HepG2 (cell line): ENCODE measurements around the gene PTPN2. TPM values are rescaled to one million over a fixed set of nuclear protein-coding genes. Genes with fewer than 3 reads are reported as not detected.

Experiments used
- AKAP8 ChIP-seq: sonication (generic); formaldehyde crosslinking; IDR thresholded peaks from 2 replicates; pipeline ENCODE4 v1.5.1; 2020; ENCODE audit warnings: mild to moderate bottlenecking, missing genetic modification reagents
- EP300 ChIP-seq, 3 experiments: sonication (generic) in 1 of 3; formaldehyde crosslinking in 1 of 3; IDR thresholded peaks; 2 replicates each; pipeline versions ENCODE4 v1.5.1 to v1.6.1; 2011 to 2020; ENCODE audit warnings: low read depth in 2 of 3, low read length in 2 of 3, borderline replicate concordance in 1 of 3, improper control_type of control experiment in 1 of 3, mild to moderate bottlenecking in 1 of 3, missing genetic modification reagents in 1 of 3, moderate library complexity in 1 of 3
- KAT8 ChIP-seq: IDR thresholded peaks from 2 replicates; pipeline ENCODE4 v1.6.1; 2016; ENCODE audit warnings: missing genetic modification reagents, missing compliant biosample characterization
- MEF2D ChIP-seq: sonication (generic); formaldehyde crosslinking; IDR thresholded peaks from 2 replicates; pipeline ENCODE4 v1.5.1; 2020; ENCODE audit warnings: mild to moderate bottlenecking, missing genetic modification reagents
- NR2C2 ChIP-seq: sonication (generic); formaldehyde crosslinking; IDR thresholded peaks from 2 replicates; pipeline ENCODE4 v1.4.0; 2020; ENCODE audit warnings: missing genetic modification reagents, mild to moderate bottlenecking, moderate library complexity, borderline replicate concordance
- ZNF446 ChIP-seq: sonication (generic); formaldehyde crosslinking; IDR thresholded peaks from 2 replicates; pipeline ENCODE4 v1.5.0; 2020; ENCODE audit warnings: mild to moderate bottlenecking, missing genetic modification reagents
- ZNF567 ChIP-seq: sonication (generic); formaldehyde crosslinking; IDR thresholded peaks from 2 replicates; pipeline ENCODE4 v1.8.1; 2023; ENCODE audit warnings: mild to moderate bottlenecking, missing genetic modification reagents, borderline replicate concordance
- polyA plus RNA-seq, 8 experiments: library from polyadenylated mRNA; depleted of rRNA in 3 of 8; stranded (reverse) in 7 of 8; unstranded in 1 of 8; fragments of >200 nt; fragmentation: Illumina TruSeq in 4 of 8; extraction: Trizol in 4 of 8; gene quantifications; 2 replicates each; pipeline versions ENCODE4 v1.2.1 to v1.2.3, GENCODE V29; 2011 to 2016; ENCODE audit warnings: low read depth in 4 of 8, missing spikeins in 1 of 8, mixed read lengths in 1 of 8; ENCODE audit not compliant: insufficient read depth in 1 of 8
- total RNA-seq, 5 experiments: library from RNA; depleted of rRNA; stranded (reverse); fragments of >200 nt; fragmentation: Illumina TruSeq; extraction: Trizol; gene quantifications; 2 replicates each; pipeline ENCODE4 v1.2.3, GENCODE V29; 2016; ENCODE audit warnings: low read depth in 1 of 5
- TF ChIP-seq, protein P1 (sequence below): sonication (generic); formaldehyde crosslinking; IDR thresholded peaks from 2 replicates; pipeline ENCODE4 v1.4.0; 2020; ENCODE audit warnings: mild to moderate bottlenecking, missing genetic modification reagents
- TF ChIP-seq, protein P2 (sequence below): sonication (generic); formaldehyde crosslinking; IDR thresholded peaks from 2 replicates; pipeline ENCODE4 v1.5.1; 2020; ENCODE audit warnings: missing genetic modification reagents, mild to moderate bottlenecking, borderline replicate concordance
- TF ChIP-seq, protein P3 (sequence below): sonication (generic); formaldehyde crosslinking; IDR thresholded peaks from 2 replicates; pipeline ENCODE4 v1.5.0; 2020; ENCODE audit warnings: missing genetic modification reagents, mild to moderate bottlenecking, borderline replicate concordance
- TF ChIP-seq, protein P4 (sequence below): IDR thresholded peaks from 2 replicates; pipeline ENCODE4 v1.6.1; 2016; ENCODE audit warnings: low read depth, borderline replicate concordance
- TF ChIP-seq, protein P5 (sequence below): sonication (generic); formaldehyde crosslinking; IDR thresholded peaks from 2 replicates; pipeline ENCODE4 v1.4.0; 2020; ENCODE audit warnings: mild to moderate bottlenecking, missing genetic modification reagents

The PTPN2 gene
- total and polyA plus RNA-seq, 2 of the 13 experiments (the other 11 are each of a cell fraction or from before 2014, with no cell fraction given): 24.9 to 41.5 TPM

DNA sequence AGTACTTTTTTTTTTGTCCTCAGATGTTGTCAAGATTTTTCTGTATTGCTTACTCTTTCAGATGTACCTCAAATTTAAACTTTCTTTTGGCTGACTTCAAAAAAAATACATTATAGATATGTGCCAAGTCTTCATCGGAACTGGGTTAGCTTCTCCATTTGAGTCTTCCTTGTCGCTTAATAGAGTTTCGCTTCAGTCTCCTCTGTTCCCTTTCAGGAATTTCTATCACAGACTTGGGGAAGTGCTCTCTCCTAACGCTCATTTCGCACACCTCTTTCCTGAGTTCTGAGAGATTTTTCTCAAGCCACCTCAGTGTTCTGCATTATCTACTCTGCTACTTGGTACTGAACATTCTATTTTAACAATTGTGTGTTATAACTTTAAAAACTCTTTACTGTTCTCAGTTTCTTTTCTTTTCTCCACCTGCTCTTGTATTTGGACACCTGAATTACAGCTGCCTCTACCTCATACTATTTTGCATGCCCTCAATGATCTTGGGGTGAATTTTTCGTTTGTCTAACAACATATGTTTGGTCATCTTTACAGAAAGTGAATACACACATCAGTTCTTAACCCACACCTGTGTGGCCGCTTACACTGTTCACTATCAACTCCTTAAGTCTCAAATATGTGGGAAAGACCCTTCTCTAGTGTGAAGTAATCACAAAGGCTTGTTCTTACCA lies 16.5 kb downstream of the PTPN2 start (continued):
- TF ChIP-seq, protein P1, sequence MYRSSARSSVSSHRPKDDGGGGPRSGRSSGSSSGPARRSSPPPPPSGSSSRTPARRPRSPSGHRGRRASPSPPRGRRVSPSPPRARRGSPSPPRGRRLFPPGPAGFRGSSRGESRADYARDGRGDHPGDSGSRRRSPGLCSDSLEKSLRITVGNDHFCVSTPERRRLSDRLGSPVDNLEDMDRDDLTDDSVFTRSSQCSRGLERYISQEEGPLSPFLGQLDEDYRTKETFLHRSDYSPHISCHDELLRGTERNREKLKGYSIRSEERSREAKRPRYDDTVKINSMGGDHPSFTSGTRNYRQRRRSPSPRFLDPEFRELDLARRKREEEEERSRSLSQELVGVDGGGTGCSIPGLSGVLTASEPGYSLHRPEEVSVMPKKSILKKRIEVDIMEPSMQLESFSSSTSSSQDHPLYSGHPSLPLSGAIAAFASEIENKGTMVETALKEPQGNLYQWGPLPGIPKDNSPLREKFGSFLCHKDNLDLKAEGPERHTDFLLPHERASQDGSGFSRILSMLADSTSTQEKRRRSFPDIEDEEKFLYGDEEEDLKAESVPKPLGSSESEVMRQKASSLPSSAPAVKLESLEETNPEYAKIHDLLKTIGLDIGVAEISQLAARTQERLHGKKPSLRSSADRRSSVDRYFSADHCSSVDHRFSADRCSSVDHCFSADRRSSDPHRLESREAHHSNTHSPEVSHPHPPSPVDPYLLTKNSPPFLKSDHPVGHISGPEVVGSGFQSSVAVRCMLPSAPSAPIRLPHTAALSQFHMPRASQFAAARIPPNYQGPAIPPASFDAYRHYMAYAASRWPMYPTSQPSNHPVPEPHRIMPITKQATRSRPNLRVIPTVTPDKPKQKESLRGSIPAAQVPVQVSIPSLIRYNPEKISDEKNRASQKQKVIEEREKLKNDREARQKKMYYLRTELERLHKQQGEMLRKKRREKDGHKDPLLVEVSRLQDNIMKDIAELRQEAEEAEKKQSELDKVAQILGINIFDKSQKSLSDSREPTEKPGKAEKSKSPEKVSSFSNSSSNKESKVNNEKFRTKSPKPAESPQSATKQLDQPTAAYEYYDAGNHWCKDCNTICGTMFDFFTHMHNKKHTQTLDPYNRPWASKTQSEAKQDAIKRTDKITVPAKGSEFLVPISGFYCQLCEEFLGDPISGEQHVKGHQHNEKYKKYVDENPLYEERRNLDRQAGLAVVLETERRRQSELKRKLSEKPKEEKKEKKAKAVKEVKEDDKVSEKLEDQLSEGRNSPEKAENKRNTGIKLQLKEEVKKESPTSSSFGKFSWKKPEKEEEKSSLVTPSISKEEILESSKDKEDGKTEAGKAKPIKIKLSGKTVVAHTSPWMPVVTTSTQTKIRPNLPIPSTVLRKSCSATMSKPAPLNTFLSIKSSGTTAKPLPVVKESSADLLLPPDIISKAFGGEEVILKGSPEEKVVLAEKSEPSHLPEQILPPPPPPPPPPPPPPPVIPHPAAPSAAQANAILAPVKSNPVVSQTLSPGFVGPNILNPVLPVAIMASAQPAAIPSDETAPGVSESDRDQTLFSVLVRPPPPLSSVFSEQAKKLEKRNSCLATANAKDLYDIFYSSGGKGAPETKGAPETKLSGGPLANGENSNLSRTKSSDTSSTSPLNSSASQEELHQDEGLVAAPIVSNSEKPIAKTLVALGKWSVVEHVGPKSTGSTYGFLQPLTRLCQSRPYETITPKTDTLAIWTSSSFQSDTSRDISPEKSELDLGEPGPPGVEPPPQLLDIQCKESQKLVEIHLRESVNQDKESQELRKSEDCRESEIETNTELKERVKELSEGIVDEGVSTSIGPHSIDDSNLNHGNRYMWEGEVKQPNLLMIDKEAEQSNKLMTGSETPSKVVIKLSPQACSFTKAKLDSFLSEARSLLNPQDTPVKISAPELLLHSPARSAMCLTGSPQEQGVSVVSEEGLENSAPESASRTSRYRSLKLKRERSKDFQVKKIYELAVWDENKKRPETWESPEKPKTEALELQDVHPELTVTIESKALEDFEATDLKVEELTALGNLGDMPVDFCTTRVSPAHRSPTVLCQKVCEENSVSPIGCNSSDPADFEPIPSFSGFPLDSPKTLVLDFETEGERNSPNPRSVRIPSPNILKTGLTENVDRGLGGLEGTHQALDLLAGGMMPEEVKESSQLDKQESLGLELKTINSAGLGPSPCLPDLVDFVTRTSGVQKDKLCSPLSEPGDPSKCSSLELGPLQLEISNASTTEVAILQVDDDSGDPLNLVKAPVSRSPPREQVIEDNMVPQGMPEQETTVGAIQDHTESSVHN (CRISPR knock-in tag): no peak
- TF ChIP-seq MEF2D (CRISPR knock-in tag): no peak
- TF ChIP-seq ZNF446 (CRISPR knock-in tag): no peak
- TF ChIP-seq, protein P2, sequence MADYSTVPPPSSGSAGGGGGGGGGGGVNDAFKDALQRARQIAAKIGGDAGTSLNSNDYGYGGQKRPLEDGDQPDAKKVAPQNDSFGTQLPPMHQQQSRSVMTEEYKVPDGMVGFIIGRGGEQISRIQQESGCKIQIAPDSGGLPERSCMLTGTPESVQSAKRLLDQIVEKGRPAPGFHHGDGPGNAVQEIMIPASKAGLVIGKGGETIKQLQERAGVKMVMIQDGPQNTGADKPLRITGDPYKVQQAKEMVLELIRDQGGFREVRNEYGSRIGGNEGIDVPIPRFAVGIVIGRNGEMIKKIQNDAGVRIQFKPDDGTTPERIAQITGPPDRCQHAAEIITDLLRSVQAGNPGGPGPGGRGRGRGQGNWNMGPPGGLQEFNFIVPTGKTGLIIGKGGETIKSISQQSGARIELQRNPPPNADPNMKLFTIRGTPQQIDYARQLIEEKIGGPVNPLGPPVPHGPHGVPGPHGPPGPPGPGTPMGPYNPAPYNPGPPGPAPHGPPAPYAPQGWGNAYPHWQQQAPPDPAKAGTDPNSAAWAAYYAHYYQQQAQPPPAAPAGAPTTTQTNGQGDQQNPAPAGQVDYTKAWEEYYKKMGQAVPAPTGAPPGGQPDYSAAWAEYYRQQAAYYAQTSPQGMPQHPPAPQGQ (CRISPR knock-in tag): no peak
- no peak for TF ChIP-seq NR2C2 (CRISPR knock-in tag)
- no peak for TF ChIP-seq AKAP8
- TF ChIP-seq, protein P3, sequence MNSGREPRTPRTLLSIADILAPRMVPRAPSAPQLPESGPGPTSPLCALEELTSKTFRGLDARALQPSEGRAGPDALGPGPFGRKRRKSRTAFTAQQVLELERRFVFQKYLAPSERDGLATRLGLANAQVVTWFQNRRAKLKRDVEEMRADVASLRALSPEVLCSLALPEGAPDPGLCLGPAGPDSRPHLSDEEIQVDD: no peak
- TF ChIP-seq, protein P4, sequence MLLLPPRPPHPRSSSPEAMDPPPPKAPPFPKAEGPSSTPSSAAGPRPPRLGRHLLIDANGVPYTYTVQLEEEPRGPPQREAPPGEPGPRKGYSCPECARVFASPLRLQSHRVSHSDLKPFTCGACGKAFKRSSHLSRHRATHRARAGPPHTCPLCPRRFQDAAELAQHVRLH (CRISPR knock-in tag): no peak
- TF ChIP-seq EP300 (IDR thresholded peaks at IDR 0.05; ENCODE audit: low read depth in 2 of 2, low read length in 2 of 2): no peak
- no peak for TF ChIP-seq EP300 (CRISPR knock-in tag; IDR thresholded peaks at IDR 0.05; ENCODE audit: borderline replicate concordance)
- TF ChIP-seq, protein P5, sequence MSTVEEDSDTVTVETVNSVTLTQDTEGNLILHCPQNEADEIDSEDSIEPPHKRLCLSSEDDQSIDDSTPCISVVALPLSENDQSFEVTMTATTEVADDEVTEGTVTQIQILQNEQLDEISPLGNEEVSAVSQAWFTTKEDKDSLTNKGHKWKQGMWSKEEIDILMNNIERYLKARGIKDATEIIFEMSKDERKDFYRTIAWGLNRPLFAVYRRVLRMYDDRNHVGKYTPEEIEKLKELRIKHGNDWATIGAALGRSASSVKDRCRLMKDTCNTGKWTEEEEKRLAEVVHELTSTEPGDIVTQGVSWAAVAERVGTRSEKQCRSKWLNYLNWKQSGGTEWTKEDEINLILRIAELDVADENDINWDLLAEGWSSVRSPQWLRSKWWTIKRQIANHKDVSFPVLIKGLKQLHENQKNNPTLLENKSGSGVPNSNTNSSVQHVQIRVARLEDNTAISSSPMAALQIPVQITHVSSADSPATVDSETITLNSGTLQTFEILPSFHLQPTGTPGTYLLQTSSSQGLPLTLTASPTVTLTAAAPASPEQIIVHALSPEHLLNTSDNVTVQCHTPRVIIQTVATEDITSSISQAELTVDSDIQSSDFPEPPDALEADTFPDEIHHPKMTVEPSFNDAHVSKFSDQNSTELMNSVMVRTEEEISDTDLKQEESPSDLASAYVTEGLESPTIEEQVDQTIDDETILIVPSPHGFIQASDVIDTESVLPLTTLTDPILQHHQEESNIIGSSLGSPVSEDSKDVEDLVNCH (CRISPR knock-in tag): no peak
- TF ChIP-seq KAT8 (CRISPR knock-in tag): no peak
- no peak for TF ChIP-seq ZNF567
- TF ChIP-seq, all 625 proteins: peak for 0
